ENCODE measurements around the gene DACT1.

The DACT1 gene

GRCh38 chr14:58671436-58671835, 33.7 kb downstream of the DACT1 start:
- no peak for TF ChIP-seq CTCF (IDR thresholded peaks at IDR 0.05; ENCODE audit: low read depth, low read length, missing control alignments)
- no peak for DNase-seq (ENCODE audit: low read depth)
- H3K4me3 ChIP-seq (ENCODE audit: low read depth, low read length): no peak overlapping the region

DNA sequence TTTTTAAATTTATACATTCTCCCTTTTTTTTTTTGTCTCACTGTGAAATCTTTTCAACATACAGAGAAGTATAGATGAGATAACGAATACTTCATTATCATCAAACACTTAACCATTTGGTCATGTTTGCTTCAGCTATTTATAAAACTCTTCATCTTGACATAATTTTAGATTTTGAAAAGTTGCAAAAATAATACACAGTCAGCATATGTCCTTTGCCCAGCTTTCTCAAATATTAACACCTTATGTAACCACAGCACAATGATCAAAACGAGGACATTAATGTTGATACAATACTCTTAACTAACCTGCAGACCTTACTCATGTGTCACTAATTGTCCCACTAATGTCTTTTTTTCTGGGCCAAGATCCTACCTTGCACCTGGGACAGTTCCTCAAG, 36.0 kb downstream of the DACT1 start:
- no peak overlapping the region for H3K4me3 ChIP-seq (ENCODE audit: low read depth, low read length)
- no peak for DNase-seq (ENCODE audit: low read depth)
- TF ChIP-seq CTCF (IDR thresholded peaks at IDR 0.05; ENCODE audit: low read depth, low read length, missing control alignments): no peak

- no peak for DNase-seq (ENCODE audit: low read depth)
- no peak for TF ChIP-seq CTCF (IDR thresholded peaks at IDR 0.05; ENCODE audit: low read depth, low read length, missing control alignments)
- no peak overlapping the region for H3K4me3 ChIP-seq (ENCODE audit: low read depth, low read length)
Observed at GRCh38 chr14:58677001-58677400, 39.2 kb downstream of the DACT1 start.

DNA sequence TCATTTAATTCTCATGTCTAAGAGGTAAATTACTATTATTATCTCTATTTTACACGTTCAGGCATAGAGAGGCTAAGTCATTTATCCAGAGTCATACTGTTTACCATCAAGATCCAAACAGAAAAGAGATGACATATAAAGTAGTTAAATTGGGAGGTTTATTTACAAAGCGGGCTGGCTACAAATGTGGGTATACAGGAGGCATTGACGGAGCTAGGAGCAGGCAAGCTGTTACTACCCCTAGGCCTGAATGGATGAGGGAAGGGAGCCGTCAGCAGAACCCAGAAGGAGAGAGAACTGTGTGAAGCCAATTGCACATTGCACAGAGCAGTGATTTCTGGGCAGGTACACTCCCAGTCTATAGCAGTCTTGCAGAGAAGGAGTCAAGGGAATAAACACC, 39.8 kb downstream of the DACT1 start:
- TF ChIP-seq CTCF (IDR thresholded peaks at IDR 0.05; ENCODE audit: low read depth, low read length, missing control alignments): no peak
- no peak overlapping the region for H3K4me3 ChIP-seq (ENCODE audit: low read depth, low read length)
- DNase-seq (ENCODE audit: low read depth): no peak

GRCh38 chr14:58677996-58678395, 40.2 kb downstream of the DACT1 start:
- TF ChIP-seq CTCF (IDR thresholded peaks at IDR 0.05; ENCODE audit: low read depth, low read length, missing control alignments): no peak
- no peak for DNase-seq (ENCODE audit: low read depth)
- H3K4me3 ChIP-seq (ENCODE audit: low read depth, low read length): no peak overlapping the region

GRCh38 chr14:58680698-58681097, 42.9 kb downstream of the DACT1 start:
- no peak overlapping the region for H3K4me3 ChIP-seq (ENCODE audit: low read depth, low read length)
- DNase-seq (ENCODE audit: low read depth): no peak
- TF ChIP-seq CTCF (IDR thresholded peaks at IDR 0.05; ENCODE audit: low read depth, low read length, missing control alignments): no peak

- H3K4me3 ChIP-seq (ENCODE audit: low read depth, low read length): no peak overlapping the region
- TF ChIP-seq CTCF (IDR thresholded peaks at IDR 0.05; ENCODE audit: low read depth, low read length, missing control alignments): no peak
- DNase-seq (ENCODE audit: low read depth): no peak
Observed at GRCh38 chr14:58687232-58687795, 49.6 kb downstream of the DACT1 start.
